ACC112 (cell line): Measurements from ENCODE around the gene IMPG1.
"Not testable (repeated sequence)": the region's sequence is repeated elsewhere in the genome, so short reads cannot be mapped to it uniquely, and the experiment has no call there.

Experiments used
- H2AFZ ChIP-seq: fragments of 200-600 bp; sonication (generic); one replicate; pipeline ENCODE4 v1.6.0; 2017; ENCODE audit warnings: antibody characterized with exemption, low read length; ENCODE audit not compliant: unreplicated experiment
- H3K27ac ChIP-seq: fragments of 200-600 bp; sonication (generic); 2 replicates; pipeline ENCODE4 v1.5.1; 2014; ENCODE audit warnings: low read depth, mild to moderate bottlenecking, antibody characterized with exemption, low read length, moderate library complexity
- H3K27me3 ChIP-seq: fragments of 200-600 bp; sonication (generic); 2 replicates; pipeline ENCODE4 v1.6.1; 2014; ENCODE audit warnings: mild to moderate bottlenecking, antibody characterized with exemption, low read length, moderate library complexity, mixed read lengths; ENCODE audit not compliant: insufficient read depth
- H3K36me3 ChIP-seq: fragments of 200-600 bp; sonication (generic); 2 replicates; pipeline ENCODE4 v1.6.1; 2016; ENCODE audit warnings: mild to moderate bottlenecking, antibody characterized with exemption, low read length, moderate library complexity, mixed read lengths; ENCODE audit not compliant: insufficient read depth
- H3K4me1 ChIP-seq: fragments of 200-600 bp; sonication (generic); one replicate; pipeline ENCODE4 v1.6.1; 2016; ENCODE audit warnings: low read length, mixed read lengths; ENCODE audit not compliant: insufficient read depth, unreplicated experiment, control insufficient read depth
- H3K4me3 ChIP-seq: fragments of 200-600 bp; sonication (generic); 2 replicates; pipeline ENCODE4 v1.5.1; 2014; ENCODE audit warnings: mild to moderate bottlenecking, low read depth, low read length
- H3K79me2 ChIP-seq: fragments of 200-600 bp; sonication (generic); one replicate; pipeline ENCODE4 v1.6.0; 2016; ENCODE audit warnings: low read length; ENCODE audit not compliant: control insufficient read depth, unreplicated experiment, insufficient read depth

IMPG1 gene

DNA sequence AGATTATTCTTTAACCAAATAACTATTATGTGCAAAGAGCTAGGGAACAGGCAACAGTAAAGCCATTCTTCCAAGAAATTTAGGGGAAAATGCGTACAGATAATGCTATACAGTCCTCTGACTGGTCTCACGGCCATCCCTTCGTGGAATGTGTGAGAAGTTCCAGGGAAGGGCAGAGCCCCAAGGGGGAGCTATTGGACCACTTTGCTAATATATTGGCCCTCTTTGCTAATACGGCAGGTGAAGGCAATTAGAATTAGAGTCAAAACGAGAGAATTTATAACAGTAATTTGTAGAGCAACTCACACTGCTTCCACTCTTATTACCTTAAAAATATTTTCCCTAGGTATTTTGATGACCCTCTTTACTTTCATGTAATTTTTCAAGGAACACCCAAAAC lies 140.4 kb downstream of the IMPG1 start:
- Histone ChIP-seq H3K4me1 (no peaks in the 10 kb centered on the region), H2AFZ (no peak overlapping the region), H3K4me3 (no peak overlapping the region), H3K27ac (no peak overlapping the region), H3K79me2 (no peaks in the 10 kb centered on the region), H3K36me3 (no peaks in the 10 kb centered on the region), H3K27me3 (no peaks in the 10 kb centered on the region)

- no peaks in the 10 kb centered on the region for H3K79me2 ChIP-seq
- H3K27ac ChIP-seq = no peak overlapping the region
- no peaks in the 10 kb centered on the region for H3K36me3 ChIP-seq
- no peaks in the 10 kb centered on the region for H3K27me3 ChIP-seq
- no peak overlapping the region for H3K4me3 ChIP-seq
- H3K4me1 ChIP-seq = no peaks in the 10 kb centered on the region
- no peak overlapping the region for H2AFZ ChIP-seq
Observed at GRCh38 chr6:75931011-75931680, 141.3 kb downstream of the IMPG1 start.

DNA sequence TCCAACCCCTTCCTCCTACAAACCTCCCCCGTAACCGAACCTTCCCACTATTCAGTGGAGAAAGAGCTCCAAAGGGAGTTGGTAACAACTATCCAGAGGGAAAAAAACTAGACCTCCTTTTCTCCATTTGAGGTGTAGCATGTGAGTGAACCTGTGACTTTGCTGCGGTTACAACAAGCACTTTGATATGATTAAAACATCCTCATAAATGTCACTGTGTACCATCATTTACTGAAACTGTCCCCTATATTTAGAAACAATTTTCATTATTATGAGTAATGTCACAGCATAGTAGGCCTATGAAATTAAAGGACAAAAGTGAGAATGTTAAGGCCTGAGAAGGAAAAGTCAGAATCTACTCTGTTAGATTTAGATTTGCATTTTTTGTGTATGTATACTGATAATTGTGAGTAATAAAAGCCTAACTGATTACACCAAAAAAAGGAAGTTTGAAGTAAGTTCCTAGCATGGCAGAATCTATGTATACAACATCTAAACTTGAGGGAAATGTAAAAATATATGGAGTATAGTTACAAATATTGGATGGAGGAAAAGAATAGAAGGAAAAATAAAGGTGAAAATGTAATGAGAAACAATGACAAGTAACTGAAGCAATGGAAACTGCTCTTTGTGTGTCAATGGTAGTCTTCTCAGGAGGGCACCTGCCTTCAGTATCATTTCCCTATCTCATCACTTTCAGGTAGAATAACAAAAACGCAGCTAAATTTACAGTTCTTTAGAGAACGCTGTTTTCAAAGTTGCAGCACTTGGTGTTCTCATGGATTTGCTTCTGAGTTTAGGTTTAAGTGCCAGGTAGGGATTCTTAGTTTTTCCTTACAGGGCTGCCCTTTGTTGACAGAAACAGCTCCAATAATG lies 145.9 kb downstream of the IMPG1 start:
- Histone ChIP-seq H3K27ac (no peak overlapping the region), H3K79me2 (no peaks in the 10 kb centered on the region), H2AFZ (no peak overlapping the region), H3K36me3 (no peaks in the 10 kb centered on the region), H3K4me1 (no peaks in the 10 kb centered on the region), H3K27me3 (no peaks in the 10 kb centered on the region), H3K4me3 (no peak overlapping the region)

DNA sequence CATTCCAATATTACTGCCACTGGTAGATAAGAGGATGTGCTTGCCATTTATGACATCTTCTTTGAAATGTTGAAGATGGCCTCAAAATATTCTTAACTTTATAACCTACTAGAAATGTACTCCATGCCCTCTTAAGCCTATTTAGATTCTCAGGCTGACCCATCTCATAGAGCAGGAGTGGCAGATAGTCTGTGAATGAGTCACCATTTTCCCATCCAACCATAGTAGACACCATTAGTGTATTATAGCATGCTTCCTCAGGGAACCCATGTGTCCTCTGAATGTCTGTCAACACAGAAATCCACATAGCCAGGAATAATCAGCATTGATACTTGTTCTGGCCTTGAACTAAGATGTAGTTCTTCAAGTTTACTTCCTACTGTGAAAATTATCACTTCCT lies 150.2 kb downstream of the IMPG1 start:
- H3K4me3 ChIP-seq = no peak overlapping the region
- H3K27me3 ChIP-seq = no peaks in the 10 kb centered on the region
- H3K36me3 ChIP-seq = no peaks in the 10 kb centered on the region
- H2AFZ ChIP-seq = no peak overlapping the region
- H3K79me2 ChIP-seq = no peaks in the 10 kb centered on the region
- no peaks in the 10 kb centered on the region for H3K4me1 ChIP-seq
- no peak overlapping the region for H3K27ac ChIP-seq

- H3K79me2 ChIP-seq = no peaks in the 10 kb centered on the region
Observed at GRCh38 chr6:75913040-75913439, 159.4 kb downstream of the IMPG1 start.

GRCh38 chr6:75907444-75907843 lies 165.0 kb downstream of the IMPG1 start:
- Histone ChIP-seq H3K79me2 (no peaks in the 10 kb centered on the region), H3K4me1 (no peaks in the 10 kb centered on the region), H3K27me3 (no peaks in the 10 kb centered on the region), H2AFZ (no peak overlapping the region), H3K36me3 (no peaks in the 10 kb centered on the region), H3K4me3 (no peak overlapping the region), H3K27ac (no peak overlapping the region)

More at GRCh38 chr6:75913040-75913439, 159.4 kb downstream of the IMPG1 start:
- H2AFZ ChIP-seq = no peak overlapping the region
- H3K4me3 ChIP-seq = no peak overlapping the region
- H3K27me3 ChIP-seq = no peaks in the 10 kb centered on the region
- H3K4me1 ChIP-seq = no peaks in the 10 kb centered on the region
- H3K27ac ChIP-seq = no peak overlapping the region
- H3K36me3 ChIP-seq = no peaks in the 10 kb centered on the region

DNA sequence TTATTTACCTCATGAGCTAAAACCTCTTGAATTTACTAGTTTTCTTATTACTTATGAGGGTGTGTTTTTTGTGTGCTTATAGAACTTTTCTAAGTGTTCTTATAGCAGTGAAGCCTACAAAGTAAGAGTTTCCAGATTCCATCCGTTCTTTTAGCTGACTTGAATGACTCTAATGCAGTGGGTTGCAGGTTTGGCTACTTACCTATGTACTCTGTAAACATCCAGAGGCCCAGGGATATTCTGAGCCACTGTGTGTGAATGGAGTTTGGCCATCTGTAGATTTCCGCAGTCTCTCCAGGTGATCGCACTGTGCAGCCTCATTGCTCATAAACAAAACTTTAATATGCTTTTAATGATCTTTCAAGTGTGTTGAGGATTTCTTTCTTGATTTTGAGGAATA lies 165.6 kb downstream of the IMPG1 start:
- Histone ChIP-seq H3K4me1 (no peaks in the 10 kb centered on the region), H3K4me3 (no peak overlapping the region), H3K36me3 (no peaks in the 10 kb centered on the region), H3K27me3 (no peaks in the 10 kb centered on the region), H3K79me2 (no peaks in the 10 kb centered on the region), H3K27ac (no peak overlapping the region), H2AFZ (no peak overlapping the region)

DNA sequence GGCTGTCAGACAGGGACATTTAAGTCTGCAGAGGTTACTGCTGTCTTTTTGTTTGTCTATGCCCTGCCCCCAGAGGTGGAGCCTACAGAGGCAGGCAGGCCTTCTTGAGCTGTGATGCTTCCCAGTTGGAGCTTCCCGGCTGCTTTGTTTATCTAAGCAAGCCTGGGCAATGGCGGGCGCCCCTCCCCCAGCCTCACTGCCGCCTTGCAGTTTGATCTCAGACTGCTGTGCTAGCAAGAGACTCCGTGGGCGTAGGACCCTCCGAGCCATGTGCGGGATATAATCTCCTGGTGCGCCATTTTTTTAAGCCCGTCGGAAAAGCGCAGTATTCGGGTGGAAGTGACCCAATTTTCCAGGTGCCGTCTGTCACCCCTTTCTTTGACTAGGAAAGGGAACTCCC lies 167.3 kb downstream of the IMPG1 start:
- not testable (repeated sequence) for H2AFZ ChIP-seq, H3K27me3 ChIP-seq, H3K79me2 ChIP-seq, H3K4me1 ChIP-seq, H3K36me3 ChIP-seq, H3K27ac ChIP-seq, H3K4me3 ChIP-seq

GRCh38 chr6:75900216-75900615 lies 172.2 kb downstream of the IMPG1 start:
- not testable (repeated sequence) for H3K36me3 ChIP-seq, H3K79me2 ChIP-seq, H3K4me3 ChIP-seq, H2AFZ ChIP-seq, H3K27me3 ChIP-seq, H3K27ac ChIP-seq, H3K4me1 ChIP-seq

DNA sequence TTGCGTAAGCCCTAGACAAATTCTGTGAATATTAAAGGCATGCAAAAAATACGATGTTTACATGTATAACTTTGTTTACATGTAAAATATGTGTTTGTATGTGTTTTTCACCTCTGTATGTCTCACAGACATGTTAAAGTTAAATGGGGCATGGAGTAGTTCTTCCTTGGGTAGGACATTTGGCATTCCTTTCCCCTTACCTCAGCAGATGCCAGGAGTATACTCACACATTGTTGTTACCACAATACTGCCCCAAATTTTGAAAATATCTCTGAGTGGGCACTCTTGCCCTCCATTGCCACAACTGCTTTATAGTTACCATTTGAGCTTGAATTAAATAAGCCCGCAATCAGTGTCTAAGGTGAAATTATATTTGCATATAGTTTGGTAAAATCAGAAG lies 175.9 kb downstream of the IMPG1 start:
- Histone ChIP-seq H3K36me3 (no peaks in the 10 kb centered on the region), H3K79me2 (no peaks in the 10 kb centered on the region), H3K27me3 (no peaks in the 10 kb centered on the region), H3K27ac (no peak overlapping the region), H3K4me3 (no peak overlapping the region), H2AFZ (no peak overlapping the region), H3K4me1 (no peaks in the 10 kb centered on the region)

DNA sequence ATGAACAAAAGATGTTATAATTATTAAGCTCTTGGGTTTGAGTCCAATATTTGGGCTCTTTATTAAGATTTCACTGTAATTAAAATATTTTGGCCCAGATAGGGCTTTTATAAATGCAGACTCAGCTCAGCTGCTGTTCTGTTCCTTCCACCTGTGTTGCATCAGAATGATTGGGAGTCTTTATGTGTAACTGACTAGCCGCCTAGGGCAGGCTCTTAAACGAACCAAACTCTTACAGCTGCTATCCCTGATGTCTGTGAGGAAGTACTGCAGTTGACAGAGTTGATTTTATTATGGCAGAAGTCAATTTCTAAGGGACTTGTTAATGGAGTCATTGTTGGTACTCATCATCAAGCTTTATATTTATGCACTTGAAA lies 178.7 kb downstream of the IMPG1 start:
- H3K4me3 ChIP-seq = no peak overlapping the region
- H2AFZ ChIP-seq = no peak overlapping the region
- H3K4me1 ChIP-seq = no peaks in the 10 kb centered on the region
- H3K79me2 ChIP-seq = no peaks in the 10 kb centered on the region
- H3K27me3 ChIP-seq = no peaks in the 10 kb centered on the region
- H3K27ac ChIP-seq = no peak overlapping the region
- H3K36me3 ChIP-seq = no peaks in the 10 kb centered on the region
